NB4 (cell line): ENCODE data around the gene SLC31A1.
A peak's percentile ranks its signal among the peaks of the same experiment; 100 is the strongest.

Source experiments
- DNase-seq: peaks from one replicate; pipeline ENCODE4 v3.0.0; 2010; ENCODE audit warnings: low read depth
- H3K4me3 ChIP-seq: one replicate; pipeline ENCODE4 v1.5.1; 2011; ENCODE audit warnings: mild to moderate bottlenecking, low read depth, low read length, moderate library complexity
- MYC ChIP-seq: IDR thresholded peaks from 2 replicates; pipeline ENCODE4 v1.6.1; 2011; ENCODE audit warnings: low read depth, low read length
- POLR2A ChIP-seq: IDR thresholded peaks from 2 replicates; pipeline ENCODE4 v1.6.1; 2011; ENCODE audit warnings: mild to moderate bottlenecking; ENCODE audit not compliant: insufficient read length; ENCODE audit errors: extremely low read depth
- TF ChIP-seq, protein P1 (sequence below): IDR thresholded peaks from one replicate; pipeline ENCODE4 v1.5.1; 2012; ENCODE audit warnings: low read depth, low read length
- TF ChIP-seq, protein P2 (sequence below): IDR thresholded peaks from 2 replicates; pipeline ENCODE4 v1.6.1; 2011; ENCODE audit warnings: low read depth, low read length

The SLC31A1 gene

DNA sequence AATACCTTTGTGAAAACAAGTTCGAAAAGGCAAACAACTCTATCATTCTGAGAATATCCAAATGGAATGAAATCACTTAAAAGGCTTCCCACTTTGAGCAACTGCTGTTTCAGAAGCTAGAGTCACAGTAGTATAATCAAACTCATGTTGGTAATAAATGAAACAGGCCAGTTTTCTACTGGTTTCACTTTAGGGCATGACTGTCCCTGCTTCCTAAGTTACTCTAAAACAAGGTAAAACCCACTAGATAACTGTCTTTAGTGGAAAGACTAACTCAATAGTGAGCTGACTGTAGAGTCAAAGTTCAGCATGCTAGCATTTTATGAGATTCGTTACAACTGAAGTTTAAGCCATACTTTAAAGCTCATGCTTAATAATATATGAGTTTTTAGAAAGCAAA is 48.0 kb downstream of the SLC31A1 start:
- no peak for DNase-seq
- H3K4me3 ChIP-seq = no peak overlapping the region
- TF ChIP-seq, protein P1, sequence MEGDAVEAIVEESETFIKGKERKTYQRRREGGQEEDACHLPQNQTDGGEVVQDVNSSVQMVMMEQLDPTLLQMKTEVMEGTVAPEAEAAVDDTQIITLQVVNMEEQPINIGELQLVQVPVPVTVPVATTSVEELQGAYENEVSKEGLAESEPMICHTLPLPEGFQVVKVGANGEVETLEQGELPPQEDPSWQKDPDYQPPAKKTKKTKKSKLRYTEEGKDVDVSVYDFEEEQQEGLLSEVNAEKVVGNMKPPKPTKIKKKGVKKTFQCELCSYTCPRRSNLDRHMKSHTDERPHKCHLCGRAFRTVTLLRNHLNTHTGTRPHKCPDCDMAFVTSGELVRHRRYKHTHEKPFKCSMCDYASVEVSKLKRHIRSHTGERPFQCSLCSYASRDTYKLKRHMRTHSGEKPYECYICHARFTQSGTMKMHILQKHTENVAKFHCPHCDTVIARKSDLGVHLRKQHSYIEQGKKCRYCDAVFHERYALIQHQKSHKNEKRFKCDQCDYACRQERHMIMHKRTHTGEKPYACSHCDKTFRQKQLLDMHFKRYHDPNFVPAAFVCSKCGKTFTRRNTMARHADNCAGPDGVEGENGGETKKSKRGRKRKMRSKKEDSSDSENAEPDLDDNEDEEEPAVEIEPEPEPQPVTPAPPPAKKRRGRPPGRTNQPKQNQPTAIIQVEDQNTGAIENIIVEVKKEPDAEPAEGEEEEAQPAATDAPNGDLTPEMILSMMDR = no peak
- TF ChIP-seq MYC (no peak), POLR2A (no peak)
- TF ChIP-seq, protein P2, sequence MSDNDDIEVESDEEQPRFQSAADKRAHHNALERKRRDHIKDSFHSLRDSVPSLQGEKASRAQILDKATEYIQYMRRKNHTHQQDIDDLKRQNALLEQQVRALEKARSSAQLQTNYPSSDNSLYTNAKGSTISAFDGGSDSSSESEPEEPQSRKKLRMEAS = no peak

DNA sequence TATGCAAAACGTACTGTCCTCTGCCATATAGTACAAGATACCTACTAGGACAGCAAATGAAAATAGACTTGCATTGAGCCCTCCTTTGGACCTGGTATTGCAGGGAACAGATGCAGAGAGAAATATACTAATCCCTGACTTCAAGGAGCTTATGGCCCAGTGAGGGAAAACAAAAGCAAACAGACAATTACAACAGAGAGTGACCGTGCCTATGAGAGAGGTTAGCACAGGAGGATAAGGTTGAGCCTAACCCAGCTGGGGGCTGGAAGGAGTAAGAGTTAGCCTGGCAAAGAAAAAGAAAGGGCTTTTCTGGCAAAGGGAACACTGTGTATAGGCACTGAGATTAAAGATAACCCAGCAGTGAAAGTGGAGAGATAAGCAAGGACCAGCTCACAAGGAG is 48.5 kb downstream of the SLC31A1 start:
- TF ChIP-seq MYC = no peak
- TF ChIP-seq, protein P1 = no peak
- TF ChIP-seq POLR2A = no peak
- TF ChIP-seq, protein P2 = no peak
- DNase-seq = no peak
- no peak overlapping the region for H3K4me3 ChIP-seq

DNA sequence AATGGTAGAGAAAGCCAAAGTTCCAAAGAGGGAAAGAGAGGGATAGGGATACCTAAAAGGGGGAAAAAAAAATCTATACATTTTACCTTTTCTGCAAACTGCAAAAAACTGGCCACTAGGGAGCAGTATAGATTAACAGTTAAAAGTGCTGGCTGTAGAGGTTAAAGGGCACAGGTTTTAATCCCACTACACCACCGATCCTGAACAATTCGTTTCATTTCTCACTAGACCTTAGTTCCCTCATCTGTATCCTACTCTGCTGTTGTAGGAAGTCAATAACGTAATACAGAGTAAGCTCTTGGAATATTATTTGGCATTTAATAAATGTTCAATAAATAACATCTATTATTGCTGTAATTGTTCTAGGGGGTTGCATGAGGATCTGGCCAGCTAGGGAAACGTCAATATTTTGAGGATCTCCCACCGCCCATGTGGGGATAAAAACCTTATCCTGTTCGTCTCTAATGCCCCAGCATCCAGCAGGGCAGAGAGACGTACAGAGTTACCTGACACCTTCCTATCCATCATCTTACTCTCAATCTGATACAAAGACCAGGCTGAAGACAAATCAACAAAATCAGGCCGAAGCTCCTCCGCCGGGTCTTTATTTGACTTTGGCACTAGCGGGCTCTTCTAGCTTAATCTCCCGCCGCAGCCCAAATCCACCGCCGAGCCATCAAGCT is 53.3 kb downstream of the SLC31A1 start:
- DNase-seq = peak; percentile 73
- peak; percentile 18; the same call in 1 of the 2 replicates for TF ChIP-seq MYC
- TF ChIP-seq, protein P1 = peak; percentile 57
- no peak for TF ChIP-seq POLR2A
- TF ChIP-seq, protein P2 = no peak

DNA sequence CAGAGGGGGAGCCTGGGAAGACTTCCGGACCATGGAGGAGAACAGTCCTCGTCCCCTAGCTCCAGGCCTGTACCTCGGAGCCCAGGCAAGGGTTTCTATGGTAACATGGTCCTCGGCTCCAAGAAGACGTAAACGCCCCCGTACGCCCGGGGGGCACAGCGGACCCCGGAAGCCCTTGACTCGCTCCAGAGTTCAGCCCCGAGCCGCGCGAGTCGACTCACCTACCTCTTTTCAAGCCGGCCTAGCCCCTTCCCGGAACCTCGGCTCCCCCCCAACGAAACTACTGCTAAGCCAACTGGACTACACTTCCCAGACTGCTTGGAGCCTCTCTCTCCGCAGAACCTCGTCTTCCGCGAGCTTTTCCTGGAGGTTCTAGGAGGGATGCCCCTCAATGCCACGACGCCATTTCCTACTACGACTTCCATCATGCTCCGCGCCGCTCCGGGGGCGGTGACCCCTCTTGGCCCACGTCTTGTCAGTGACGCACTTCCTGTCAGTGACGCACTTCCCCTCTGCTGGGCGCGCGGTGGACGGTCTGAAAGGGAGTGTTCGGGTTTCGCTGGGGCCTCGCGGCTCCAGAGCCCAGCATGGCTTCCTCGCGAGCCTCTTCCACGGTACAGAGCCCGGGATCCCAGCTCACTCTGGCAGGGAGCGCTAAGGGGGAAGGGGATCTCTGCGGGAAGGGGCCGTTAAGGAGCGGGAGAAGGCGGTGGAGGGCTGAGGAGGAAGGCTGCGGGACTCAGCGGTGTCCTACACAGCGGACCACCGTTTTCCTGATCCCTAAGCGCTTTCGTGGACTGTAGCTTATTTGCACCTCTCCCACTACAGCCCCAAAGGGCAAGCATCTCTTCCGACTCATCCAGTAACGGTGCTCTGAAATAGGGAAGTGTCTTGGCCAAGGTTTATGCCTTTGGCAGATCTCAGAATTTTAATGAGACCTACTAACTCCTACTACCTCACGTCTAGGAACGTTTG is 54.1 kb downstream of the SLC31A1 start, which contains the start of the genes CDC26 and PRPF4:
CDC26 (minus strand) TSS at position 416 of the 975 bp plus-strand sequence. CDS start 3,065 bp downstream, outside the sequence.
PRPF4 (plus strand) TSS at position 502 of the 975 bp plus-strand sequence; CDS start at position 588, 86 bp downstream.
- peak within 1 kb of the TSS; percentile 88 for H3K4me3 ChIP-seq
- DNase-seq = peak; percentile 98
- peak; percentile 98 for TF ChIP-seq POLR2A
- TF ChIP-seq MYC = peak; percentile 79
- TF ChIP-seq, protein P2 = peak; percentile 61
- TF ChIP-seq, protein P1 = no peak

More for the DNA sequence above, 53.3 kb downstream of the SLC31A1 start:
- peak overlapping the region; percentile 88 for H3K4me3 ChIP-seq

DNA sequence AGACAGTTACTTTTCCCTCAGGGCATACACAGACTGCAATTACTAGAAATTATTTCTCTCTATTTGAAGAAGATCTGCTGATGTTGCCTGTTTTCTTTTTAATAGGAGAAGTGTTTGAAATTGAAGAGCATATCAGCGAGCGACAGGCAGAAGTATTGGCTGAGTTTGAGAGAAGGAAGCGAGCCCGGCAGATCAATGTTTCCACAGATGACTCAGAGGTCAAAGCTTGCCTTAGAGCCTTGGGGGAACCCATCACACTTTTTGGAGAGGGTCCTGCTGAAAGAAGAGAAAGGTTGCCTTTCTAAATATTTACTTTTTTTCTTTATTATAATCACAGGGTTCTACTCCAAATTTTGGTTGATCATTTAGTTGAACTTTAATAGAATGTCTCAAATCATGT is 57.5 kb downstream of the SLC31A1 start:
- peak overlapping the region; percentile 26 for H3K4me3 ChIP-seq
- no peak for DNase-seq
- TF ChIP-seq, protein P2 = no peak
- no peak for TF ChIP-seq MYC
- TF ChIP-seq POLR2A = no peak
- TF ChIP-seq, protein P1 = no peak
